GM20000 (cell line): ENCODE measurements around the gene SIDT2.

ENCODE experiments used
- DNase-seq: peaks from one replicate; pipeline ENCODE4 v3.0.0; 2012; ENCODE audit warnings: low spot score
- TF ChIP-seq, protein P1 (sequence below): IDR thresholded peaks from 2 replicates; pipeline ENCODE4 v1.5.1; 2012; ENCODE audit warnings: mild to moderate bottlenecking, control low read depth; ENCODE audit errors: extremely low read depth, missing control alignments

Gene SIDT2

DNA sequence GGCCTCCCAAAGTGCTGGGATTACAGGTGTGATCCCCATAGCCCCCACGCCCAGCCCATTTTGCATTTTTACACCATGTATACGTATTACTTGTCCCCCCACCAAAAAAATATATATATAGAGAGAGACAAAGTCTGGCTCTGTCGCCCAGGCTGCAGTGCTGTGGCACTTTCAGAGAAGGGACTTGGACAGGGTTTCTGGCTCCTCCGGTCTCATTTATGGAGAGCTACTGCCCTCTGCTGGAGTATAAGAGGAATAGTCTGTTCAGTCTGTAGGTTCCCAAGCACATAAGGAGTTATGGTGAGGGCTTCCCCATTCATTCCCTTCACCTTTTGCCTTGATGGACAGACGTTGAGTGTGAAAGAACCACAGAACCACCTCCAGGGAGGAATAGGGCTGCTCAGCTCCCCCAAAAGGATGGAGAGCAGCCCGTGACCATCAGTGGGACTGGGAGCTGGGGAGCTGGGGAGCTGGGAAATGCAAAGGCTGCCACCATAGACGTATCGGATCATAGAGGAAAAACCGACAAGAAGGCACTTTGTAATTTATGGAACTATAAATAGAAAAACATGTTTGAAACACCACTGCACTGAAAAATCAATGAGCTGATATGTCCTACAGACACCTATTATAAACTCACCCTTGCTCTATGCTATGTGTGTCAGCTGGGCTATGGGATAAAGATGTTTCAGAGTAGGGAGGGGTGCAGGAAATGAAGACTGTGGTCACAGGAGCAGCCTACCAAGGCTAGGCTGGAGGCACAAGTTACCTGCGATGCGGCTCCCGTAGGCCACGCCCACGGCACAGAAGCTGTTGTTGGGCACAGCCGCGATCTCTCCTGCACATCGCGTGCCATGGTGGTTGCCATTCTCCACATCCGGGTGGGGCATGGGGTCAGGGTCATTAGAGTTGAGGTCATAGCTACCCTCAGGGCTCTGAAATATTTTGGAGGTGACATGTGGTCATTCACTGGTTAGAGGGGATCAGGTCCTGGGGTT lies 48.1 kb downstream of the SIDT2 start:
- DNase-seq: peak; percentile 79
- TF ChIP-seq, protein P1, sequence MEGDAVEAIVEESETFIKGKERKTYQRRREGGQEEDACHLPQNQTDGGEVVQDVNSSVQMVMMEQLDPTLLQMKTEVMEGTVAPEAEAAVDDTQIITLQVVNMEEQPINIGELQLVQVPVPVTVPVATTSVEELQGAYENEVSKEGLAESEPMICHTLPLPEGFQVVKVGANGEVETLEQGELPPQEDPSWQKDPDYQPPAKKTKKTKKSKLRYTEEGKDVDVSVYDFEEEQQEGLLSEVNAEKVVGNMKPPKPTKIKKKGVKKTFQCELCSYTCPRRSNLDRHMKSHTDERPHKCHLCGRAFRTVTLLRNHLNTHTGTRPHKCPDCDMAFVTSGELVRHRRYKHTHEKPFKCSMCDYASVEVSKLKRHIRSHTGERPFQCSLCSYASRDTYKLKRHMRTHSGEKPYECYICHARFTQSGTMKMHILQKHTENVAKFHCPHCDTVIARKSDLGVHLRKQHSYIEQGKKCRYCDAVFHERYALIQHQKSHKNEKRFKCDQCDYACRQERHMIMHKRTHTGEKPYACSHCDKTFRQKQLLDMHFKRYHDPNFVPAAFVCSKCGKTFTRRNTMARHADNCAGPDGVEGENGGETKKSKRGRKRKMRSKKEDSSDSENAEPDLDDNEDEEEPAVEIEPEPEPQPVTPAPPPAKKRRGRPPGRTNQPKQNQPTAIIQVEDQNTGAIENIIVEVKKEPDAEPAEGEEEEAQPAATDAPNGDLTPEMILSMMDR: peak; percentile 54

DNA sequence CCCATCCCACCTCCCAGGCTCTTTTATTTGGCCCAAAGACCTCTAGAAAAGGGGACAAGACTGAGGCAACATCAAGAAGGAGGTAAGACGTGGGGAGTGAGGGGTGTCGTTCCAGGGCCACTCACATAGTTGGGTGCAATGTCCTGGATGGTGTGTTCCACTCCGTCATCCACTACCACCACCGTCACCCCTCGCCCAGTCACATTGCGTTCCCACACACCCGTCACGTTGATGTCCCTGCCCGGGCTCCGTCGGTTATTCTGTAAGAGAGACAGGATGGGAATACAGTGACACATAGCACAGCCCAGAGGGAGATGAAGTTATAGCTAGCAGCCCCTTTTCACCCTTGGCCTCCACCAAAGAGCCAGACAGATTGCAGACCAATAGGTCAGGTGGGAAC lies 49.5 kb downstream of the SIDT2 start:
- no peak for DNase-seq

GRCh38 chr11:117229411-117229810 lies 50.9 kb downstream of the SIDT2 start:
- TF ChIP-seq, protein P1: no peak
- DNase-seq: no peak

More for the DNA sequence above, 49.5 kb downstream of the SIDT2 start:
- TF ChIP-seq, protein P1: no peak

DNA sequence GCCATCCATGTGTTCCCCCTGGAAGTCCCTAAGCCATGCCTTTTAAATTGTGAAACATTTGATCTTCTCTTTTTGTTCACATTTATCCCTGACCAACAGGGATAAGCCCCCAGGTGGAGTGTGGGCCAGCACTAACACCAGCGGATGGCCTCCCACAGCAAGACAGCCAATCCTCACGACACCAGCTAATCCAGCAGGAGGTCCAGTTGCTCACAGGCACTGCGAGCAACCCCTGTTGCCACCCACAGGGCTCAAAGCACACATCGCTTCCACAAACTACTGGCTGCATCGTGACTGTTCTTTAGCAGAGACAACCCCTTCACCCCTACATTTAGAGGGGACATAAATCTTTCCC lies 51.4 kb downstream of the SIDT2 start:
- no peak for DNase-seq

DNA sequence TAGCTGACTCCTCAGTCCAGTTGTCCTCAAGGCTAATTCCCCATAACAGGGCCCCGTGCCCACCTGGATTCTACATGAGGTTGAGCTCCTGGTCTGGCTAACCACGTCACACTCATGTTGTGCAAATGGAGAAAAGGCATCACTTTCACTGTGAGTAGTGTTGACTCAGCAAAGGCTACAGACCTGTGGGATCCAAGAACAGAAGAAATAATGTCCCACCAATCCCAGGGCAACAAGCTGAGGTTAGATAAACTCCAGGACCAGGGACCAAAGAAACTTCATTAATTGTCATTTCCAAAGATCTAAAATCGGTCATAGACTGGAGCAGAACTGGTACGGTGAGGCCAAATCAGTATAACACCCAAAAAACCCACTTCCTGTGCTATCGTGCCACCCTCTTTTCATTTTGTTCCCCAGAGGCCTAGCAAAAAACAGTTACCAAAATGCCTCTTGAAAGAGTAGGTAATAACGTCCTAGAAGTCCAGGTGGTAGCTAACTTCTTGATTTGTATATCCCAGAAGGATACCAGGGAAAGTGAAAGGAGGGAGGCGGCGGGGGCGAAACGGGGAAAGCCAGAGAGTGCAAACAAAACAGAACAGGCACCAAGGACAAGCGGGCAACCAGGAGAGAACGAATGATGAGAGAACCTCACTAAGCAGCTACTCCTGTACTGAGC lies 51.9 kb downstream of the SIDT2 start:
- TF ChIP-seq, protein P1: no peak
- peak; percentile 37 for DNase-seq

More for the DNA sequence above, 51.4 kb downstream of the SIDT2 start:
- TF ChIP-seq, protein P1: no peak

DNA sequence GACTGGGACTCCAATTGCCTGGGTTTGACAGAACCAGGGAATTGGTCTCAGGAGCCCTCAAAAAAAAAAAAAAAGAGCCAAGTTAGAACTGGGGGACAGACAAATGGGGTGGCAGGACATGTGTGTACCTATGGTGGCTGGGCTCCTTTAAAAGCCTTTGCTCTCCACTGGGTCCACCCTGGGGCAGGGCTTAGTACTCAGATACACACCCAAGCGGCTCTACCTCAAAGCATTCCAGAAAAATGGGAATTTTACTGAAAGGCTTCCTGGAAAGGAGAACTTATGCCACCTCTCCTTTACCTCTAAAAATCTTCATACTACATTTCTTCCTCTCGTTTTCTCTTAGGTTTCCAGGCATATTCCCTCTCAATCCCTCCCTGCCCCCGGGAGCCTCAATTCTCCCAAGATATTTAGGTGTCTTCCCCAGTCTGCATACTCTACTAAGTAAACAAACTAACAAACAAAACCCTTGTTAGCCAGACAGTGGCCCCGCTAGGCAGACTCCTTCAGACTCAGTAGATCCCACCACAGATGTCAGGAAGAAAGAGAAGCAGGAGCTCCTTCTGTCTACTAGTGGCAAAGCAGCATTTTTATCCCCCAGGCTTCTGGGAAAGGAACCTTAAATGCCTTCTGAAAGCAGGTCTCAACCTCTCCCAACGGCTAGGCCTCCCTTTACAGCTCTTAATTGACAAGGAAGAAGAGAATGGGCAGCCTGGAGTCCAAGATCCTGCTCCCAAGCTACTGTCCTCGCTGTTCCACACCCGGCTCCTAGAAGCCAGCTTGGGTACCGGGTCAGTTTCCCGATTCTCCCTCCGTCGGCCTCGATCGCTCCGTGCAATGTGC lies 52.7 kb downstream of the SIDT2 start:
- TF ChIP-seq, protein P1: no peak
- no peak for DNase-seq
